ENCODE results near the gene RBM22. TPM values are rescaled to one million over a fixed set of nuclear protein-coding genes. Genes with fewer than 3 reads are reported as not detected.

Gene RBM22
- polyA plus RNA-seq, 1 donor from 2014 or later, result 67.9 TPM

- Histone ChIP-seq H4K20me1 (ENCODE audit: insufficient read depth) (no peaks in the 10 kb centered on the region), H3K4me2 (ENCODE audit: low read length) (no peak overlapping the region), H3K27me3 (ENCODE audit: insufficient read depth, low read depth, low read length) (no peaks in the 10 kb centered on the region), H3F3A (ENCODE audit: insufficient read depth, low read length, poor library complexity, severe bottlenecking) (no peaks in the 10 kb centered on the region), H3K9ac (ENCODE audit: low read length) (no peak overlapping the region), H3K36me3 (ENCODE audit: insufficient read depth, low read length) (no peaks in the 10 kb centered on the region), H3K4me3 (ENCODE audit: low read length) (no peak overlapping the region), H2AFZ (ENCODE audit: low read depth, low read length) (no peak overlapping the region), H3K27ac (ENCODE audit: low read length) (no peak overlapping the region), H3K9me3 (ENCODE audit: low read length) (no peaks in the 10 kb centered on the region), H3K9me2 (ENCODE audit: insufficient read depth, low read length) (no peaks in the 10 kb centered on the region), H3K79me2 (replicated peaks; ENCODE audit: insufficient read depth, low read length) (no peaks in the 10 kb centered on the region)
- no peak for TF ChIP-seq MXI1 (conservative IDR thresholded peaks at IDR 0.05; ENCODE audit: poor library complexity, severe bottlenecking)
- TF ChIP-seq CTCF (IDR thresholded peaks at IDR 0.05; ENCODE audit: poor library complexity, severe bottlenecking), result no peak
- no peak for TF ChIP-seq TAF1 (IDR thresholded peaks at IDR 0.05; ENCODE audit: low read depth)
- TF ChIP-seq RAD21 (conservative IDR thresholded peaks at IDR 0.05), result no peak
- no peak for TF ChIP-seq EZH2 (IDR thresholded peaks at IDR 0.05; ENCODE audit: borderline replicate concordance, insufficient read depth, low read length, poor library complexity, severe bottlenecking)
- no peak for TF ChIP-seq REST (IDR thresholded peaks at IDR 0.05; ENCODE audit: borderline replicate concordance)
- TF ChIP-seq EP300 (conservative IDR thresholded peaks at IDR 0.05; ENCODE audit: poor library complexity, severe bottlenecking), result no peak
- TF ChIP-seq POLR2AphosphoS5 (IDR thresholded peaks at IDR 0.05), result no peak
- TF ChIP-seq SMC3 (conservative IDR thresholded peaks at IDR 0.05; ENCODE audit: poor library complexity), result no peak
These were observed 49.5 kb downstream of the RBM22 start for GRCh38 chr5:150651382-150651781.

DNA sequence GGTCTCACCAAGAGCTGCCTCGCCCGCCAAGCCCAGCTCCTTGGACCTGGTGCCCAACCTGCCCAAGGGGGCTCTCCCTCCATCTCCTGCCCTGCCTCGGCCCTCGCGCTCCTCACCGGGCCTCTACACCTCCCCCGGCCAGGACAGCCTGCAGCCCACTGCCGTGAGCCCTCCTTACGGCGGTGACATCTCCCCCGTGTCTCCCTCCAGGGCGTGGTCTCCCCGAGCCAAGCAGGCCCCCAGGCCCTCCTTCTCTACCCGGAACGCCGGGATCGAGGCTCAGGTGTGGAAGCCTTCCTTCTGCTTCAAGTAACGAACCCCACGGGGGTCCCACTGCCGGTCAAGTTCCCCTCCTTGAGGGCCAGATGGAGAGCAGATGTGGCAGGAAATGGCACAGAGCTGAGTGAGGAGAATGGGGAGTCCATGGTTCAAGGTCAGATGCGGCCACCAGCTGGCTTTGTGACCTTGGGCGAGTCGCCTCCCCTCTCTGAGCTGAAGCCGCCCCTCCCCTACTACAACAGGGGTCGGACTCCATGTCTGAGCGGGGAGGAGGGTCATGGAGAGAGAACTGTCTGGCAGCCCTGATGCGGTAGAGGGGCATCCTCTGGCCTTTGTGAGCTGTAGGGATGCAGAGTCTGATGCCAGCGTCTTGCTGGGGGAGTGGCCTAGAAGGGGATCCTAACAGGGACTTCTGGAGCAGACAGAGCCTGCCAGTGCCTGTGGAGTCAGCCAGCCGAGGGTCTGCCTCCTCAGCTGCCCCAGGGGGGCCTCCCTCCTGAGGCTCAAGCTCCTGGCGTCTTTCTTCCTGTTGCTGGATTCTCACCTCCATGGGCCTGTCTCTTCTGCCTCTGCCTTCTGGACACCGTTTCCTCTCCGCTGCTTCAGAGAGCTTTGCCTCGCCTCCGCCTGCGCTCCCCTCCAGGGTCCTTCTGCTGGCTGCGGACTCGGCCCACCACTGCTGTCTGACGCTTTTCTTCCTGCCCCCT lies 50.5 kb downstream of the RBM22 start:
- H3F3A ChIP-seq (ENCODE audit: insufficient read depth, low read length, poor library complexity, severe bottlenecking), result no peaks in the 10 kb centered on the region
- no peak for TF ChIP-seq REST (IDR thresholded peaks at IDR 0.05; ENCODE audit: borderline replicate concordance)
- no peak overlapping the region for H3K4me2 ChIP-seq (ENCODE audit: low read length)
- no peaks in the 10 kb centered on the region for H4K20me1 ChIP-seq (ENCODE audit: insufficient read depth)
- H3K9ac ChIP-seq (ENCODE audit: low read length), result no peak overlapping the region
- no peaks in the 10 kb centered on the region for H3K9me3 ChIP-seq (ENCODE audit: low read length)
- no peaks in the 10 kb centered on the region for H3K9me2 ChIP-seq (ENCODE audit: insufficient read depth, low read length)
- H3K79me2 ChIP-seq (replicated peaks; ENCODE audit: insufficient read depth, low read length), result no peaks in the 10 kb centered on the region
- H3K27ac ChIP-seq (ENCODE audit: low read length), result no peak overlapping the region
- H2AFZ ChIP-seq (ENCODE audit: low read depth, low read length), result no peak overlapping the region
- H3K4me3 ChIP-seq (ENCODE audit: low read length), result no peak overlapping the region
- H3K36me3 ChIP-seq (ENCODE audit: insufficient read depth, low read length), result no peaks in the 10 kb centered on the region
- H3K27me3 ChIP-seq (ENCODE audit: insufficient read depth, low read depth, low read length), result no peaks in the 10 kb centered on the region

Measured in neural cell (in vitro differentiated cells).